GM21526 (cell line): ENCODE data around the gene GATA5.

Experiments used
- ATAC-seq: cut with Tn5 transposase; IDR thresholded peaks from one replicate; pipeline ENCODE4 v1.9.1; 2021; ENCODE audit warnings: moderate library complexity; ENCODE audit not compliant: unreplicated experiment, low FRiP score

The GATA5 gene

GRCh38 chr20:62489186-62489931 is 13.6 kb upstream of the GATA5 start:
- ATAC-seq, result no peak

- ATAC-seq, result no peak
These were observed 12.7 kb upstream of the GATA5 start for GRCh38 chr20:62488470-62488869.

GRCh38 chr20:62487561-62488354 is 12.0 kb upstream of the GATA5 start:
- no peak for ATAC-seq

GRCh38 chr20:62487118-62487517 is 11.3 kb upstream of the GATA5 start:
- no peak for ATAC-seq

- no peak for ATAC-seq
These were observed 10.7 kb upstream of the GATA5 start for GRCh38 chr20:62486484-62486883.

- ATAC-seq, result no peak
These were observed 9.9 kb upstream of the GATA5 start for GRCh38 chr20:62485701-62486089.

- no peak for ATAC-seq
These were observed 9.4 kb upstream of the GATA5 start for GRCh38 chr20:62485062-62485700.

GRCh38 chr20:62484478-62484877 is 8.7 kb upstream of the GATA5 start:
- no peak for ATAC-seq

GRCh38 chr20:62483613-62484458 is 8.0 kb upstream of the GATA5 start:
- ATAC-seq, result no peak

- ATAC-seq, result no peak
These were observed 7.2 kb upstream of the GATA5 start for GRCh38 chr20:62482974-62483373.

- ATAC-seq, result no peak
These were observed 6.5 kb upstream of the GATA5 start for GRCh38 chr20:62482146-62482809.

- no peak for ATAC-seq
These were observed 5.8 kb upstream of the GATA5 start for GRCh38 chr20:62481425-62482145.

- no peak for ATAC-seq
These were observed 4.5 kb upstream of the GATA5 start for GRCh38 chr20:62480318-62480717.

GRCh38 chr20:62479656-62480055 is 3.9 kb upstream of the GATA5 start:
- no peak for ATAC-seq

GRCh38 chr20:62479156-62479555 is 3.4 kb upstream of the GATA5 start:
- ATAC-seq, result no peak

- ATAC-seq, result no peak
These were observed 2.1 kb upstream of the GATA5 start for GRCh38 chr20:62477669-62478455.

- ATAC-seq, result no peak
These were observed 452 bp upstream of the GATA5 start for GRCh38 chr20:62476056-62476838.
